ENCODE measurements around the gene NEU3.
A peak's percentile ranks its signal among the peaks of the same experiment; 100 is the strongest.
"Not testable (repeated sequence)": the region's sequence is repeated elsewhere in the genome, so short reads cannot be mapped to it uniquely, and the experiment has no call there.

NEU3 gene

GRCh38 chr11:74984070-74984469 lies 4.7 kb upstream of the NEU3 start:
- no peak for DNase-seq (ENCODE audit: low read depth in 2 of 2)

- DNase-seq (ENCODE audit: low read depth in 2 of 2), result no peak
Observed at GRCh38 chr11:74984730-74985129, 4.0 kb upstream of the NEU3 start.

GRCh38 chr11:74989260-74989638 lies 516 bp downstream of the NEU3 start:
- DNase-seq (ENCODE audit: low read depth in 2 of 2), result no peak

DNA sequence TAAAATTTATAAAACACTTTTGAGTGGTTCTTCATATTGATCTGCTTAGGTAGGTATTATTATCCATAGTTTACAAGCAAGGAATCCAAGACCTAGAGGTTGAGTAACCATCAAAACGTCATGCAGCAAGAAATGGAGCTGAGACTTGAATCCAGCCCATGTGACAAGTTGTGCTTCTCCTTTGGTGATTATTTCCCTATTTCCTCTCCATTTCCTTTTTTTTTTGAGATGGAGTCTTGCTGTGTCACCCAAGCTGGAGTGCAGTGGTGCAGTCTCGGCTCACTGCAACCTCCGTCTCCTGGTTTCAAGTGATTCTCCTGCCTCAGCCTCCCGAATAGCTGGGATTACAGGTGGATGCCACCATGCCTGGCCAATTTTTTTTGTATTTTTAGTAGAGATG lies 1.4 kb downstream of the NEU3 start:
- DNase-seq (ENCODE audit: low read depth in 2 of 2), result not testable (repeated sequence)

- DNase-seq (ENCODE audit: low read depth in 2 of 2), result no peak
Observed at GRCh38 chr11:74990941-74991340, 2.2 kb downstream of the NEU3 start.

DNA sequence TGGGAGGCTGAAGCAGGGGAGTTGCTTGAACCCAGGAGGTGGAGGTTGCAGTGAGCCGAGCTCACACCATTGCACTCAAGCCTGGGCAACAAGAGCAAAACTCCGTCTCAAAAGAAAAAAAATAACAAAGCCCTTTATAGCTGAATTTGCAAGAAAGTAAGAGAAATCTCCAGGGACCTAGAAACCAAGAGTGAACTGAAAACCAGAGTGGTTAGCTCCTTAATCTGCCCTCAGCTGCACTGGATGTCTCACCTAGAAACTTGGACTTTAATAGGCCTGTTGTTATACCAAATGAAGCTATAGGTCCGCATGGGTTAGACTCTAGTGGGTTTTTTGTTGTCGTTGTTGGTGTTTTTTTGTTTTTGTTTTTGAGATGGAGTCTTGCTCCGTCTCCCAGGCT lies 4.1 kb downstream of the NEU3 start:
- no peak for DNase-seq (ENCODE audit: low read depth in 2 of 2)

DNA sequence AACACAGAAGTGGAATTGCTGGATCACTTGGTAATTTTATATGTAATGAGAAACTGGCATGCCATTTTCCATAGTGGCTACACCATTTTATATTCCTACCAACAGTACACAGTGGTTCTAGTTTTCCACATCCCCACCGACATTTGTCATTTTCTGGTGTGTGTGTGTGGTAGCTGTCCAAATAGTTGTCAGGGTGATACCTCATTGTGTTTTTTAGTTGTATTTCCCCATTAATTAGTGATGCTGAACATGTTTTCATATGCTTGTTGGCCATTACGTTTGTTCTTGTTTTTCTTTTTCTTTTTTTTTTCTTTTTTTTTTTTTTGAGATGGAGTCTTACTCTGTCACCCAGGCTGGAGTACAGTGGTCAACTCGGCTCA lies 12.2 kb downstream of the NEU3 start:
- DNase-seq (ENCODE audit: low read depth in 2 of 2), result no peak

- no peak for DNase-seq (ENCODE audit: low read depth in 2 of 2)
Observed at GRCh38 chr11:75001686-75002085, 13.0 kb downstream of the NEU3 start.

GRCh38 chr11:75002516-75002915 lies 13.8 kb downstream of the NEU3 start:
- DNase-seq (ENCODE audit: low read depth in 2 of 2), result no peak

- DNase-seq (ENCODE audit: low read depth in 2 of 2), result no peak
Observed at GRCh38 chr11:75004215-75004614, 15.5 kb downstream of the NEU3 start.

DNA sequence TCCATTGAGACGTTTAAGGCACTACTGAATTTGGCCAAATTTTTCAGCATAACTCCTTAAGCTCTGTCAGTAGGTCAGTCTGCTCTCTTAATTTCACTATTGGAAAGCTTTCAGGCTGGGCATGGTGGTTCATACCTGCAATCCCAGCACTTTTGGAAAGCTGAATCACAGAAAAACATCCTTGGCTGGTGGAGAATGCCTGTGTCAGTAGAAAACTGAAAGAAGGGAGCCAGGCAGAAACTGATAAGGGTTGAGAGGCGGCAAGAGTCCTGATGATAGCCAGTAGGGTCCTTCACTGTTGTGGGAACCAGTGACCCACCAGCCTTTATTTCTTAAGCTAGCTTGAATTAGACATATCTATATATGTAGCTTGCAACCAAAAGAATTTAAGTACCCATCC lies 22.6 kb downstream of the NEU3 start:
- DNase-seq (ENCODE audit: low read depth in 2 of 2), result no peak

DNA sequence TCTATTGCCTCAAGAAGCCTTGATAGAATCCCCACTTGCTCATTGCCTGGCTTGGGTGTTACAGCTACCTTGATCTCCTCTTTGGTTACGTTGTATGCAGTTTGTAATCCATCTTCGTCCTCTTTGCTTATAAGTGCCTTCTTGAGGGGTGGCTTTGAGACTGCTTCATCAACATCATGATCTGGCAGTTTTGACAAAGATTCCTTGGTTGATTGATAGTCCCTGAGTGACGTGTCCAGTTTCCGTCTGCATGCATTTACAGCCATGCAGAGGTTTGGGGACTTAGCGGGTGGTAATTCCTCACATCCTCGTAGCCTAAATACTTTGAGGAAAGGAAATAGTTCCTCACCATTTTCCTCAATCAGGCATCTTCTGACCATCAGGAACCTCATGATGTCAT lies 23.1 kb downstream of the NEU3 start:
- no peak for DNase-seq (ENCODE audit: low read depth in 2 of 2)

GRCh38 chr11:75013051-75013450 lies 24.3 kb downstream of the NEU3 start:
- DNase-seq (ENCODE audit: low read depth in 2 of 2), result no peak

DNA sequence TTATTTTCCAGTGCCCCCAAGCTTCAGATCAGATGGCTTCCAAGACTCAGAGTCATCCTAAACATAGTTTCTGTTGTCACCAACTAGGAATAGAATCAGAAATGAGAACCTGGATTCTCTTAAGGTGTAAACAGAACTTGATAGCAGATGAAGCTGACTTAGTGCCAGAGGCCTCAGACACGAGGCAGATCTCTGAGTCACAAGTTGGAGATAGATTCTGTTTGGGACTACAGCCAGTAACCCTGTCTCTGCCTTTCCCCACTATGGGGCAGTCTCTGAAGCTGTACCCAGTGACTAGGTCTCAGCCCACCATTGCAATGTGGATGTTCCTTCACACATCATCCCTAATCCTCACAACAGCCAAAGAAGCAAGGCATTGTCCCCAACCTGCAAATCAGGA lies 25.4 kb downstream of the NEU3 start:
- DNase-seq (ENCODE audit: low read depth in 2 of 2), result no peak

- not testable (repeated sequence) for DNase-seq (ENCODE audit: low read depth in 2 of 2)
Observed at GRCh38 chr11:75019200-75019599, 30.5 kb downstream of the NEU3 start.

- DNase-seq (ENCODE audit: low read depth in 2 of 2), result not testable (repeated sequence)
Observed at GRCh38 chr11:75020328-75020727, 31.6 kb downstream of the NEU3 start.

DNA sequence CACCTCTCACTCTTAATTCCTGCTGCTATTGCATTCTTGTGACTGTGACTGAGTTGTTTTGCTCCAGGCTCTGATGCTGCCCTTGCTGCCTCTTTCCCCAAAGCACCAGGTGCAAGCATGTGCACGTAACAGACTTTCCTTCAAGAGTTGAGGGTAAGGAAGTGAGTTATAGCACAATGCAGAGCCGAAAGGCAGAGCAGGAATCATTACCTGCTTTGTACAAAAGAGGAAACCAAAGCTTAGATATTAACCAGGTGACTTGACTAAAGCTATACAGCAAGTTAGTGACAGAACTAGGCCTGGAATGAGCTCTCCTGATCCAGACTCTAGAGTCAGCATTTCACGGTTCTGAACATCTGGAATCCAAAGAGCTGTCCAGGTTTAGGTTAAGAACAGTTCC lies 33.6 kb downstream of the NEU3 start:
- DNase-seq (ENCODE audit: low read depth in 2 of 2), result no peak

- DNase-seq (ENCODE audit: low read depth in 2 of 2), result peak; percentile 44 to 52
Observed at GRCh38 chr11:75022759-75023396, 34.1 kb downstream of the NEU3 start.

- DNase-seq (ENCODE audit: low read depth in 2 of 2), result no peak
Observed at GRCh38 chr11:75023446-75024067, 34.8 kb downstream of the NEU3 start.

- DNase-seq (ENCODE audit: low read depth in 2 of 2), result no peak
Observed at GRCh38 chr11:75024068-75024449, 35.3 kb downstream of the NEU3 start.

GRCh38 chr11:75024764-75025211 lies 36.1 kb downstream of the NEU3 start:
- no peak for DNase-seq (ENCODE audit: low read depth in 2 of 2)

- no peak for DNase-seq (ENCODE audit: low read depth in 2 of 2)
Observed at GRCh38 chr11:75025561-75025960, 36.8 kb downstream of the NEU3 start.

GRCh38 chr11:75028321-75028720 lies 39.6 kb downstream of the NEU3 start:
- DNase-seq (ENCODE audit: low read depth in 2 of 2), result no peak

- no peak for DNase-seq (ENCODE audit: low read depth in 2 of 2)
Observed at GRCh38 chr11:75028724-75029123, 40.0 kb downstream of the NEU3 start.

Measured in stimulated activated CD8-positive, alpha-beta memory T cell treated with anti-CD3 and anti-CD28 coated beads, Interleukin-15, amount 100 ng/mL, for 48 hours (primary cell).